ENCODE results near the gene SLC48A1. TPM values are rescaled to one million over a fixed set of nuclear protein-coding genes. Genes with fewer than 3 reads are reported as not detected.

The SLC48A1 gene
- polyA plus RNA-seq, 1 donor (not counting 4 experiments of a cell fraction or from before 2014, with no cell fraction given): 8.1 TPM

DNA sequence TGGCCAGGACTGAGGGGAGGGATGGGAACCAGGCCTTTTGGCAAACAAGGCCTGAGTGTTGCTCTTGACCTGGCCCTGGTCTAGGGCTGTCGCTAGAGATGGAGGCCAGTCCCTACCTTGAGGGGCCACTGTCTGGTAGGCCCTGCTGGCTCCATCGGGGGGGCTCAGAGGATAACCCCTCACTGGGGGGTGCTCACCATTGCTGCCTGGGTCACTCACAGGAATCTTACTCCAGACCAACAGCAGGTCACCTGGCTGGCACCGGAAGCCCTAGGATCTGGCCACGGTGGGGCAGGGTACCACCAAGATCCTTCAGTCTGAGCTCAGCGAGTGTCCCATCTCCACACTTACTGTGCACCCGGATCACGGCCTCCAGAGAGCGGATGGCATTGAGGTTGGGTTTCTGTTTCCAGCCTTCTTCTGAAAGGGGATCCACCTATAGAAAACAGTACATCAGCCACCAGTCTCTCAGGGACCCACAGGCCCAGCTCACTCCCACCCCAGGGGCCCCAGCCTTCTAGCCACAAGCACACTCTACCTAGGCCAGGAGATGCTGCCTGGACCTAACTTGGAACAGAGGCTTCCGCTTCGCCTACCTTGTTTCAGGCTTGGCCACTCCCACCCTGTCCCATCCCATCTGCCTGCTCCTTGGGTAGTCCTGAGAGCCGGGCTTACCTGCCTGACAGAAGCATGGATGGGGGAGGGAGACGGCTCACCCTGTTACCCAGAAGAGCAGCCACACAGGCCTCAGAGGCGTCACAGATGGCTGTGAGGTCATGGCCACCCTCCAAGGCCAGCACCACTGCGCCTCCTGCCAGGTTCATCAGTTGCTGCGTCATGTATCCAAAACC is 12.2 kb downstream of the SLC48A1 start:
- dilution Hi-C loops (cut with MboI; ENCODE audit: extremely low pct_ligation_motif_present, low sequenced_read_pairs): no loop called here
- no peak overlapping the region for H3K27ac ChIP-seq (ENCODE audit: control insufficient read depth, insufficient read depth, low read length)
- TF ChIP-seq EZH2 (IDR thresholded peaks at IDR 0.05; ENCODE audit: low read length): no peak
- no peaks in the 10 kb centered on the region for H3K27me3 ChIP-seq (ENCODE audit: control insufficient read depth, extremely low read depth, insufficient read depth, low read length)
- H3K9me1 ChIP-seq (ENCODE audit: control insufficient read depth, extremely low read depth, insufficient read depth, low read length): no peaks in the 10 kb centered on the region
- peaks cover 23% of the 10 kb centered on the region for H3K4me1 ChIP-seq (ENCODE audit: control insufficient read depth, extremely low read depth, insufficient read depth, low read length)
- H3K9me3 ChIP-seq (ENCODE audit: control insufficient read depth, low read depth, low read length): no peaks in the 10 kb centered on the region
- H2AFZ ChIP-seq (ENCODE audit: control insufficient read depth, low read length): no peak overlapping the region
- H3K4me3 ChIP-seq (ENCODE audit: control insufficient read depth in 2 of 3, extremely low read depth in 1 of 3, insufficient read depth in 2 of 3, low read depth in 1 of 3, low read length in 3 of 3): no peak overlapping the region
- no peaks in the 10 kb centered on the region for H4K20me1 ChIP-seq (ENCODE audit: control insufficient read depth, extremely low read depth, insufficient read depth, low read length)
- H3K9ac ChIP-seq (ENCODE audit: control insufficient read depth, extremely low read depth, insufficient read depth, low read length): no peak overlapping the region
- FAIRE-seq (no peak), DNase-seq (ENCODE audit: low read depth, low spot score) (no peak)
- H3K36me3 ChIP-seq (ENCODE audit: control insufficient read depth in 2 of 2, extremely low read depth in 1 of 2, insufficient read depth in 2 of 2, low read length in 2 of 2): peaks cover 43 to 63% of the 10 kb centered on the region in 2 experiments
- no peak overlapping the region for H3K4me2 ChIP-seq (ENCODE audit: control insufficient read depth, extremely low read depth, insufficient read depth, low read depth, low read length)
- H3K79me2 ChIP-seq (ENCODE audit: control insufficient read depth, insufficient read depth, low read length): no peaks in the 10 kb centered on the region

DNA sequence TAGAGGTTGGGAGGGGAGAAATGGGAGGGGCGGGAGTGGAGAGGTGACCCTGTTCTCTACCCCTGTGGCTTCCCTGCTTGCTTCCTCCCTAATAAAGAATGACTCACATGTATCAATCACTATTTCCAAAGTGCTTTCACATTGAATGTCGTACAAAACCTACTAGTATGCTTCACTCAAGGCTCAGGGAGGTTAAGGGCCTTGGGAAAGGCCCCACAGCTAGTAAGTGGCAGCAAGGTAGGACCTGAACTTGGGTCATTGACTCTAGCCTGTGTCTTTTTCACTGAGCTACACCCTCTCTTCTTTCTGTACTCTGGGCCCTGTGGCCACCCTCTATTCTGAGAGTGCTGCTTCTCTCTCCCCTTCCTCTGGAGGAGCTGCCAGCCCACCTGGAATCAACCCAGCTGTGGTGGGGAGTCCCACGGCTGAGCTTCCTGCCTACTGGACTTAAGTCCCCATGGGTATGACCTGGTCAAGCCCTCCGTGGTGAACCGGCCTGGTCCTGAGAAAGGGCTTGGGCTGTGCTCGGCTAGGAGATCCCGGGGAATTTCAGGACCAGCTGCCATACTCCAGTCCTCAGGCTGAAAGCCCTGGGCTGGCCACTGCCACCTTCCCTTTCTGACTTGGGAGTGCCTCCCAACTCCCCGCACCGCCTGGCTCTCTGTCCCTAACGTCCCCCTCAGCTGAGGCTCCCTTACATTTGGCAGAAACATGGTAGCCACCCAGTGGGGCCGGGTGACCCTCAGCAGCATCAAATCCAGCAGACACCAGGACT is 13.0 kb downstream of the SLC48A1 start:
- H3K27ac ChIP-seq (ENCODE audit: control insufficient read depth, insufficient read depth, low read length): no peak overlapping the region
- H3K4me1 ChIP-seq (ENCODE audit: control insufficient read depth, extremely low read depth, insufficient read depth, low read length): peaks cover 23% of the 10 kb centered on the region
- peaks cover 49 to 65% of the 10 kb centered on the region in 2 experiments for H3K36me3 ChIP-seq (ENCODE audit: control insufficient read depth in 2 of 2, extremely low read depth in 1 of 2, insufficient read depth in 2 of 2, low read length in 2 of 2)
- H3K9me1 ChIP-seq (ENCODE audit: control insufficient read depth, extremely low read depth, insufficient read depth, low read length): no peaks in the 10 kb centered on the region
- H3K9ac ChIP-seq (ENCODE audit: control insufficient read depth, extremely low read depth, insufficient read depth, low read length): no peak overlapping the region
- TF ChIP-seq, protein P1, sequence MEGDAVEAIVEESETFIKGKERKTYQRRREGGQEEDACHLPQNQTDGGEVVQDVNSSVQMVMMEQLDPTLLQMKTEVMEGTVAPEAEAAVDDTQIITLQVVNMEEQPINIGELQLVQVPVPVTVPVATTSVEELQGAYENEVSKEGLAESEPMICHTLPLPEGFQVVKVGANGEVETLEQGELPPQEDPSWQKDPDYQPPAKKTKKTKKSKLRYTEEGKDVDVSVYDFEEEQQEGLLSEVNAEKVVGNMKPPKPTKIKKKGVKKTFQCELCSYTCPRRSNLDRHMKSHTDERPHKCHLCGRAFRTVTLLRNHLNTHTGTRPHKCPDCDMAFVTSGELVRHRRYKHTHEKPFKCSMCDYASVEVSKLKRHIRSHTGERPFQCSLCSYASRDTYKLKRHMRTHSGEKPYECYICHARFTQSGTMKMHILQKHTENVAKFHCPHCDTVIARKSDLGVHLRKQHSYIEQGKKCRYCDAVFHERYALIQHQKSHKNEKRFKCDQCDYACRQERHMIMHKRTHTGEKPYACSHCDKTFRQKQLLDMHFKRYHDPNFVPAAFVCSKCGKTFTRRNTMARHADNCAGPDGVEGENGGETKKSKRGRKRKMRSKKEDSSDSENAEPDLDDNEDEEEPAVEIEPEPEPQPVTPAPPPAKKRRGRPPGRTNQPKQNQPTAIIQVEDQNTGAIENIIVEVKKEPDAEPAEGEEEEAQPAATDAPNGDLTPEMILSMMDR (optimal IDR thresholded peaks at IDR 0.05 in 1 of 3, IDR thresholded peaks at IDR 0.05 in 1 of 3, conservative IDR thresholded peaks at IDR 0.05 in 1 of 3; ENCODE audit: extremely low read depth in 1 of 3, insufficient read depth in 2 of 3, low read length in 3 of 3): no peak
- TF ChIP-seq EZH2 (IDR thresholded peaks at IDR 0.05; ENCODE audit: low read length): no peak
- no peak overlapping the region for H3K4me3 ChIP-seq (ENCODE audit: control insufficient read depth in 2 of 3, extremely low read depth in 1 of 3, insufficient read depth in 2 of 3, low read depth in 1 of 3, low read length in 3 of 3)
- H3K27me3 ChIP-seq (ENCODE audit: control insufficient read depth, extremely low read depth, insufficient read depth, low read length): no peaks in the 10 kb centered on the region
- FAIRE-seq (no peak), DNase-seq (ENCODE audit: low read depth, low spot score) (no peak)
- H3K4me2 ChIP-seq (ENCODE audit: control insufficient read depth, extremely low read depth, insufficient read depth, low read depth, low read length): no peak overlapping the region
- no peak overlapping the region for H2AFZ ChIP-seq (ENCODE audit: control insufficient read depth, low read length)
- no peaks in the 10 kb centered on the region for H3K79me2 ChIP-seq (ENCODE audit: control insufficient read depth, insufficient read depth, low read length)
- H3K9me3 ChIP-seq (ENCODE audit: control insufficient read depth, low read depth, low read length): no peaks in the 10 kb centered on the region
- no peaks in the 10 kb centered on the region for H4K20me1 ChIP-seq (ENCODE audit: control insufficient read depth, extremely low read depth, insufficient read depth, low read length)
- dilution Hi-C loops (cut with MboI; ENCODE audit: extremely low pct_ligation_motif_present, low sequenced_read_pairs): no loop called here
